Measurements from ENCODE around the gene ZNF438. TPM values are rescaled to one million over a fixed set of nuclear protein-coding genes. Genes with fewer than 3 reads are reported as not detected.

ZNF438 gene
- total and polyA plus RNA-seq, 2 of the 8 experiments (the other 6 are each of a cell fraction or from before 2014, with no cell fraction given), result 0.95 to 1.7 TPM

DNA sequence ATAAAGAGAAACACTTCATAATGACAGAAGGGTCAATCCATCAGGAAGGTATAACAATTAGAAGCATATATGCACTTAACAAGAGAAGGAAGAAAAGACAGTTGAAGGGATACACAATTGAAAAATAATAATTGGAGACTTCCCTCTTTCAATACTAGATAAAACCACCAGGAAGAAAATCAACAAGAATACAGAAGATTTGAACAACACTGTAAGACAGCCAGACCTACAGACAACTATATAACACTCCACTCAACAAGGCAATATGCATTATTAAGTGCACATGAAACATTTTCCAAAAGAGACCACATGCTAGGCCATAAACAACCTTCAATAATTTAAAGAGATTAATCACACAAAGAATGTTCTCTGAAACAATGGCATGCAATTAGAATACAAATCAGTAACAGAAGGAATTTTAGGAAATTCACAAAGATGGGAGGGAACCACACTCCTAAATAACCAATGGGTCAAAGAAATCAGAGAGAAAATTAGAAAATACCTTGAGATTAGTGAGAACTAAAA is 35.1 kb downstream of the ZNF438 start (continued):
- TF ChIP-seq, protein P1, sequence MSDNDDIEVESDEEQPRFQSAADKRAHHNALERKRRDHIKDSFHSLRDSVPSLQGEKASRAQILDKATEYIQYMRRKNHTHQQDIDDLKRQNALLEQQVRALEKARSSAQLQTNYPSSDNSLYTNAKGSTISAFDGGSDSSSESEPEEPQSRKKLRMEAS (IDR thresholded peaks at IDR 0.05), result no peak
